Choroid plexus epithelial cell (primary cell): ENCODE data around the gene DNAH8.

Experiments used
- DNase-seq: peaks from one replicate; pipeline ENCODE4 v3.0.0-alpha.2; 2010; ENCODE audit warnings: low read depth
- H3K4me3 ChIP-seq: 2 replicates; pipeline ENCODE4 v1.5.1; 2011; ENCODE audit warnings: low read depth, mild to moderate bottlenecking, control low read depth, low read length, moderate library complexity
- TF ChIP-seq, protein P1 (sequence below): conservative IDR thresholded peaks from 2 replicates; pipeline ENCODE4 v1.5.1; 2011; ENCODE audit warnings: low read depth, mild to moderate bottlenecking, control low read depth, inconsistent platforms, low read length, moderate library complexity

The DNAH8 gene

DNA sequence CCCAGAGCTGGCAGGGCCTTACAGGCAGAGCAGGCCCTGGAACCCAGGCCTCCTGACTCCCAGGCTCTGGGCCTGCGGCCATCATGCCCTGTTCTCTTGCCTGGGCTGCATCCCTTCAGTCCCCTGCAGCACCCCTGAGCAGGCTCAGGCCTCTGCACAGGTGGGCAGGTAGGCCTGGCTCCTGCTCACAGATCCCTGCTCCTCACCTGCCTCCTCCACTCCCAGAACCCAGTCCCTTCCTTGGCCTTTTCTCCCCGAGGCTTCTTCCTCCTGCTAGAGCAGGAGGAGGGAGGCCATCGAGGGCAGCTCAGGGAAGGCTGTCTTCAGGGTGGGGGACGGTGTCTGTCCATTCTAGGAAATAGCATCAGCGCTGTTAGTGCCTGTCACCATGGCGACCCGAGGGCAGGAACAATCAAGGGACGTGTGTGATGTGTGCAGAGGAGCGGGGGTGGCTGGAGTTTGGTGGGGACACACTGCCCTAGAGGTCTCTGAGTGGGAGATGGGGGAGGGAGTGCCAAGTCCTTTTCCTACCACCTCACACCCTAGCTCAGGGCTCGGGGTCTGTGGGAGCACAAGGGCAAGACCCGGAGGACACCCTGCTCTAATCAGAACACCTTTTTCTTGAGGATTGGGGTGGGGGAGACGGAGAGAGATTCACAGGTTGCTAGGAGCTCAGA lies 360.0 kb downstream of the DNAH8 start:
- no peak for DNase-seq
- TF ChIP-seq, protein P1, sequence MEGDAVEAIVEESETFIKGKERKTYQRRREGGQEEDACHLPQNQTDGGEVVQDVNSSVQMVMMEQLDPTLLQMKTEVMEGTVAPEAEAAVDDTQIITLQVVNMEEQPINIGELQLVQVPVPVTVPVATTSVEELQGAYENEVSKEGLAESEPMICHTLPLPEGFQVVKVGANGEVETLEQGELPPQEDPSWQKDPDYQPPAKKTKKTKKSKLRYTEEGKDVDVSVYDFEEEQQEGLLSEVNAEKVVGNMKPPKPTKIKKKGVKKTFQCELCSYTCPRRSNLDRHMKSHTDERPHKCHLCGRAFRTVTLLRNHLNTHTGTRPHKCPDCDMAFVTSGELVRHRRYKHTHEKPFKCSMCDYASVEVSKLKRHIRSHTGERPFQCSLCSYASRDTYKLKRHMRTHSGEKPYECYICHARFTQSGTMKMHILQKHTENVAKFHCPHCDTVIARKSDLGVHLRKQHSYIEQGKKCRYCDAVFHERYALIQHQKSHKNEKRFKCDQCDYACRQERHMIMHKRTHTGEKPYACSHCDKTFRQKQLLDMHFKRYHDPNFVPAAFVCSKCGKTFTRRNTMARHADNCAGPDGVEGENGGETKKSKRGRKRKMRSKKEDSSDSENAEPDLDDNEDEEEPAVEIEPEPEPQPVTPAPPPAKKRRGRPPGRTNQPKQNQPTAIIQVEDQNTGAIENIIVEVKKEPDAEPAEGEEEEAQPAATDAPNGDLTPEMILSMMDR = no peak
- H3K4me3 ChIP-seq = no peak overlapping the region

GRCh38 chr6:39075807-39076622 lies 360.9 kb downstream of the DNAH8 start:
- TF ChIP-seq, protein P1 = no peak
- no peak overlapping the region for H3K4me3 ChIP-seq
- DNase-seq = no peak

DNA sequence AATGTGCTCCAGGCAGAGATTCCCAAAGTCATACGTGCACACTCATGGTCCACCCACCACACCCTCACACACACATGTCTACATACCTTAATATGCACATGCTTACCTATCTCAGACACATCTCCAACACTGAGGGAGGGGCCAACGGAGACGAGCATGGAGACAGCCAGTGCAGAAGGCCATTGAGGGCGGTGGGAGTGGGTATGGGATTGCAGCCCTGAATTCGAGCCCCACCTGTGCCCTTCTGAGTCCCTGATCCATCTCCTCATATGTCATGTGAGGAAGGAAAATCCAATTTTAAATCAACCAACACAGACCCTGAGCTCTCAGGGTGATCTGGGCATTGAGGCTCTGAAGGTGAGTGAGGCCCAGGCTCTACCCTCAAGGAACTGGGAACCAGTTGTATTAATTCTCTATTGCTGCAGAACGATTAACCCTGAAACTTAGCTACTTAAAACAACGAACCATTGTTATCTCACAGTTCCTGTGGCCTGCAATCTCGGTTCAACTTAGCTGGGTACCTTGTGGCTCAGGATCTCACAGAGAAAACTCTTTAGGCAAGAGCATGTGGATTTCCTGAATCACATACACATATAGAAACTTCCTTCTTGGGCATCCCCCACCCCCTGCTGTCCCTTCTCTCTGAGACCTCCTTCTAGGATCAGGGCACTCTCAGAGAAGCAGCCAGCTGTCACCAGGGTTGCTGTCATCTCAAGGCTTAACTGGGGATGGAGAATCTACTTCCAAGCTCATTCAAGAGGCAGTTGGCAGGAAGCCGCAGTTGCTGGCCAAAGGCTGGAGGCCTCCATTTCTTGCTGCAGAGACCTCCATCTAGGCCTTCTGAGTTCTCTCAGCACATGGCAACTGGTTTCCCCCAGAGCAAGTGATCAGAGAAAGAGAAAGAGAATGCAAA lies 361.8 kb downstream of the DNAH8 start:
- no peak overlapping the region for H3K4me3 ChIP-seq
- no peak for DNase-seq
- TF ChIP-seq, protein P1 = no peak

DNA sequence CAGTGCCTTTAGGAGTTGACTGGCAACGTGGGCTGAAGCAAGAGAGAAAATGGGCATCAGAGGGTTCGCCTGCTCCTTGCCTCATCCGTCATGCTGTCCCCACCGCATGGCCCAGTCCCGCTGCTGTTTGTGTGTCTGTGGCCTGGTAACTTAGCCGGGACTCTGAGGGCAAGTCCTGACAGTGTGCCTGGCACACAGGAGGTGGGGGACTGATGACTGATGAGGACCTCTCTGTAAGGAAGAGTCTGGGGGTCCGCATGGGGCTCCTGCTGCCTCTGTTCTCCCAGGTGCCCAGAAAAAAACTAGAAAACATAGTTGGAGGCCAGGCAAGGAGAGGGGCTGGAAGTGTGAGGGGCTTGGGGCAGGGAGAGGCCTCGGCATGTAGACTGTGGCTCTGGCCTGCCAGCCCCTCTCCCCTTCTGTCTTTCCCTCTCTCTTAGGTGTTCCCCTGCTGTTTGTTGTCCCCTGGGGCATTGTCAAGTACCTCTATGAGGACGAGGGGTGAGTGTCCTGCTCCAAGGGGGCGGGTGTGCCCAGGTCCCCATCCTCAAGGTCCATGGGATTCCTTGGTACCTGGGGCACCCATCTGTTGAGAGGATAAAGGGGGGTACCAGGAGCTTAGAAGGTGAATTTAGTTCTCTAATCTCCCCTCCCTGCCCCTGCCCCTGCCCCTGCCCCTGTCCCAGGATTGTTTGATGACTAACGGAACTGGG lies 362.9 kb downstream of the DNAH8 start:
- TF ChIP-seq, protein P1 = no peak
- no peak for DNase-seq
- no peak overlapping the region for H3K4me3 ChIP-seq

GRCh38 chr6:39078695-39079094 lies 363.6 kb downstream of the DNAH8 start:
- no peak for DNase-seq
- no peak overlapping the region for H3K4me3 ChIP-seq
- TF ChIP-seq, protein P1 = no peak
